ENCODE data around the gene EMILIN3. TPM values are rescaled to one million over a fixed set of nuclear protein-coding genes. Genes with fewer than 3 reads are reported as not detected.

EMILIN3 gene
- total and polyA plus RNA-seq, 2 of the 8 experiments (the other 6 are each of a cell fraction or from before 2014, with no cell fraction given): 3.8 to 5.2 TPM

- TF ChIP-seq KDM4A (IDR thresholded peaks at IDR 0.05; ENCODE audit: low read depth, low read length, severe bottlenecking): no peak
Measured at GRCh38 chr20:41359541-41360011, 7.0 kb downstream of the EMILIN3 start (continued).

Measured in H1 (cell line).